ENCODE measurements around the gene R3HCC1L. TPM values are rescaled to one million over a fixed set of nuclear protein-coding genes. Genes with fewer than 3 reads are reported as not detected.

The R3HCC1L gene
- polyA plus RNA-seq, 1 donor from 2014 or later = 12.8 TPM

GRCh38 chr10:98268694-98269431 lies 134.4 kb downstream of the R3HCC1L start:
- H4K20me1 ChIP-seq (ENCODE audit: insufficient read depth) = no peaks in the 10 kb centered on the region
- no peaks in the 10 kb centered on the region for H3K36me3 ChIP-seq (ENCODE audit: insufficient read depth, low read length)
- no peaks in the 10 kb centered on the region for H3K9me3 ChIP-seq (ENCODE audit: low read length)
- H3K9ac ChIP-seq (ENCODE audit: low read length) = no peak overlapping the region
- H3K4me3 ChIP-seq (ENCODE audit: low read length) = no peak overlapping the region
- H3K27ac ChIP-seq (ENCODE audit: low read length) = no peak overlapping the region
- H3K9me2 ChIP-seq (ENCODE audit: insufficient read depth, low read length) = no peaks in the 10 kb centered on the region
- no peak overlapping the region for H3K4me2 ChIP-seq (ENCODE audit: low read length)
- TF ChIP-seq MXI1 (conservative IDR thresholded peaks at IDR 0.05; ENCODE audit: poor library complexity, severe bottlenecking) = no peak
- TF ChIP-seq EZH2 (IDR thresholded peaks at IDR 0.05; ENCODE audit: borderline replicate concordance, insufficient read depth, low read length, poor library complexity, severe bottlenecking) = no peak
- no peak for TF ChIP-seq RAD21 (conservative IDR thresholded peaks at IDR 0.05)
- no peak for TF ChIP-seq POLR2AphosphoS5 (IDR thresholded peaks at IDR 0.05)
- no peak for TF ChIP-seq REST (IDR thresholded peaks at IDR 0.05; ENCODE audit: borderline replicate concordance)
- no peak for TF ChIP-seq SMC3 (conservative IDR thresholded peaks at IDR 0.05; ENCODE audit: poor library complexity)
- no peak for TF ChIP-seq CTCF (IDR thresholded peaks at IDR 0.05; ENCODE audit: poor library complexity, severe bottlenecking)
- TF ChIP-seq EP300 (conservative IDR thresholded peaks at IDR 0.05; ENCODE audit: poor library complexity, severe bottlenecking) = no peak
- no peak for TF ChIP-seq TAF1 (IDR thresholded peaks at IDR 0.05; ENCODE audit: low read depth)
- no peak overlapping the region for H2AFZ ChIP-seq (ENCODE audit: low read depth, low read length)
- no peaks in the 10 kb centered on the region for H3K79me2 ChIP-seq (replicated peaks; ENCODE audit: insufficient read depth, low read length)
- no peaks in the 10 kb centered on the region for H3F3A ChIP-seq (ENCODE audit: insufficient read depth, low read length, poor library complexity, severe bottlenecking)
- H3K27me3 ChIP-seq (ENCODE audit: insufficient read depth, low read depth, low read length) = no peaks in the 10 kb centered on the region

GRCh38 chr10:98269435-98269912 lies 135.0 kb downstream of the R3HCC1L start:
- Histone ChIP-seq H3K27me3 (ENCODE audit: insufficient read depth, low read depth, low read length) (no peaks in the 10 kb centered on the region), H3K4me3 (ENCODE audit: low read length) (no peak overlapping the region), H3K4me2 (ENCODE audit: low read length) (no peak overlapping the region), H3F3A (ENCODE audit: insufficient read depth, low read length, poor library complexity, severe bottlenecking) (no peaks in the 10 kb centered on the region), H3K9me2 (ENCODE audit: insufficient read depth, low read length) (no peaks in the 10 kb centered on the region), H2AFZ (ENCODE audit: low read depth, low read length) (no peak overlapping the region), H4K20me1 (ENCODE audit: insufficient read depth) (no peaks in the 10 kb centered on the region), H3K9me3 (ENCODE audit: low read length) (no peaks in the 10 kb centered on the region), H3K9ac (ENCODE audit: low read length) (no peak overlapping the region), H3K27ac (ENCODE audit: low read length) (no peak overlapping the region), H3K36me3 (ENCODE audit: insufficient read depth, low read length) (no peaks in the 10 kb centered on the region), H3K79me2 (replicated peaks; ENCODE audit: insufficient read depth, low read length) (no peaks in the 10 kb centered on the region)
- TF ChIP-seq POLR2AphosphoS5 (IDR thresholded peaks at IDR 0.05) (no peak), REST (IDR thresholded peaks at IDR 0.05; ENCODE audit: borderline replicate concordance) (no peak), CTCF (IDR thresholded peaks at IDR 0.05; ENCODE audit: poor library complexity, severe bottlenecking) (no peak), SMC3 (conservative IDR thresholded peaks at IDR 0.05; ENCODE audit: poor library complexity) (no peak), EZH2 (IDR thresholded peaks at IDR 0.05; ENCODE audit: borderline replicate concordance, insufficient read depth, low read length, poor library complexity, severe bottlenecking) (no peak), MXI1 (conservative IDR thresholded peaks at IDR 0.05; ENCODE audit: poor library complexity, severe bottlenecking) (no peak), RAD21 (conservative IDR thresholded peaks at IDR 0.05) (no peak), EP300 (conservative IDR thresholded peaks at IDR 0.05; ENCODE audit: poor library complexity, severe bottlenecking) (no peak)

Measured in neural cell (in vitro differentiated cells).